Activated T-cell treated with anti-CD3 and anti-CD28 coated beads, Interleukin-2, amount 50 U/mL, for 1 hour (primary cell): ENCODE measurements around the gene SLC39A1.
"Not testable (repeated sequence)": the region's sequence is repeated elsewhere in the genome, so short reads cannot be mapped to it uniquely, and the experiment has no call there.

Experiments
- DNase-seq: peaks from one replicate; pipeline ENCODE4 v3.0.0-alpha.2; 2020

SLC39A1 gene

GRCh38 chr1:153963030-153963849, at the start of gene SLC39A1:
TSS of gene SLC39A1 (minus strand) at chr1:153963537. CDS start at chr1:153962715, 822 bp downstream.
- peak; percentile 94 for DNase-seq

GRCh38 chr1:154012543-154012942, 49.2 kb upstream of the SLC39A1 start:
- not testable (repeated sequence) for DNase-seq

GRCh38 chr1:154012129-154012528, 48.8 kb upstream of the SLC39A1 start:
- no peak for DNase-seq

GRCh38 chr1:154006136-154006535, 42.8 kb upstream of the SLC39A1 start:
- DNase-seq = no peak

- no peak for DNase-seq
Observed at GRCh38 chr1:154000420-154000819, 37.1 kb upstream of the SLC39A1 start.

- DNase-seq = not testable (repeated sequence)
Observed at GRCh38 chr1:153996882-153997281, 33.5 kb upstream of the SLC39A1 start.

GRCh38 chr1:153995640-153996039, 32.3 kb upstream of the SLC39A1 start:
- DNase-seq = no peak

GRCh38 chr1:153995202-153995601, 31.9 kb upstream of the SLC39A1 start:
- DNase-seq = no peak

- no peak for DNase-seq
Observed at GRCh38 chr1:153991806-153992205, 28.5 kb upstream of the SLC39A1 start.

- DNase-seq = no peak
Observed at GRCh38 chr1:153991151-153991630, 27.9 kb upstream of the SLC39A1 start.

GRCh38 chr1:153990468-153991150, 27.3 kb upstream of the SLC39A1 start, which contains the start of gene RPS27:
TSS of gene RPS27 (plus strand) at chr1:153990762. CDS start at chr1:153990797, 35 bp downstream.
- DNase-seq = peak; percentile 86

GRCh38 chr1:153987621-153988020, 24.3 kb upstream of the SLC39A1 start:
- DNase-seq = no peak

- DNase-seq = no peak
Observed at GRCh38 chr1:153985941-153986761, 22.8 kb upstream of the SLC39A1 start, which contains the start of gene RAB13. TSS of gene RAB13 (minus strand) at chr1:153986339. CDS start at chr1:153986236, 103 bp downstream.

- peak; percentile 38 for DNase-seq
Observed at GRCh38 chr1:153985341-153985912, 22.1 kb upstream of the SLC39A1 start.

GRCh38 chr1:153984123-153984894, 21.0 kb upstream of the SLC39A1 start:
- DNase-seq = no peak

GRCh38 chr1:153981735-153982134, 18.4 kb upstream of the SLC39A1 start:
- DNase-seq = not testable (repeated sequence)

GRCh38 chr1:153979091-153979490, 15.8 kb upstream of the SLC39A1 start:
- DNase-seq = not testable (repeated sequence)

- no peak for DNase-seq
Observed at GRCh38 chr1:153978274-153978909, 15.1 kb upstream of the SLC39A1 start.

GRCh38 chr1:153977250-153978240, 14.2 kb upstream of the SLC39A1 start, which contains the start of gene JTB:
TSS of gene JTB (minus strand) at chr1:153977674. CDS start at chr1:153977252, 422 bp downstream.
- peak; percentile 81 for DNase-seq

GRCh38 chr1:153976819-153977249, 13.5 kb upstream of the SLC39A1 start:
- no peak for DNase-seq
